NOMO-1 treated with DMSO at 0.1 percent for 48 hours (cell line): Measurements from ENCODE around the gene PANX2.

Source experiments
- DNase-seq: peaks from one replicate; lab custom pipeline; 2025; ENCODE audit not compliant: unreplicated experiment; lab: John Stamatoyannopoulos, UW

PANX2 gene

DNA sequence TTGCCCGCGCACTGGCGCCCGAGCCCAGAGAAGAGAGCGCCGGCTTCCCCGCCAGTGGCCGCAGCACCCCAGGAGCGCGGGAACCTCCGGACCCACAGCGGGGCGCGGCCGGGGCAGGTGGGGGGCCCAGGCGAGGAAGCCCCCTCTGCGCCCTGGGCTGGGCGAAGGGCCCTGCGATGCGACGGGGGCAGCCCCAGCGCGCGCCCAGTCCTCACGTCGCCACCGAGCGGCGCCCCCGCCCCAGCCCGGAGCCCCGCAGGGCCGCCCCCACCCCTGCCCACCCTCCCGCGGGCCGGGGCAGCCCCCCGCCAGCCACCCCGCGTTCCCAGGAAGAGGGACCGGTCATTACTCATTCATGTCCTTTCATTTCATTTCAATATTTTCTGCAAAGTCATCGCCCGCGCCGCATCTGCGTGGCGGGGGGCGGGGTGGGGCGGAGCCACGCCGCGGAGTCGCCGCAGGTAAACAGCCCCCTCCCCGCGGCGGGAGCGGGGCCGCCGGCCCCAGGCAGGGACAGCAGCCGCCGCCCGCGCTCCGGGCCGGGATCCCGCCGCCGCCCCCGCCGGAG lies 673 bp upstream of the PANX2 start:
- peak; percentile 35 for DNase-seq

GRCh38 chr22:50171319-50171964 lies 911 bp downstream of the PANX2 start:
- no peak for DNase-seq

DNA sequence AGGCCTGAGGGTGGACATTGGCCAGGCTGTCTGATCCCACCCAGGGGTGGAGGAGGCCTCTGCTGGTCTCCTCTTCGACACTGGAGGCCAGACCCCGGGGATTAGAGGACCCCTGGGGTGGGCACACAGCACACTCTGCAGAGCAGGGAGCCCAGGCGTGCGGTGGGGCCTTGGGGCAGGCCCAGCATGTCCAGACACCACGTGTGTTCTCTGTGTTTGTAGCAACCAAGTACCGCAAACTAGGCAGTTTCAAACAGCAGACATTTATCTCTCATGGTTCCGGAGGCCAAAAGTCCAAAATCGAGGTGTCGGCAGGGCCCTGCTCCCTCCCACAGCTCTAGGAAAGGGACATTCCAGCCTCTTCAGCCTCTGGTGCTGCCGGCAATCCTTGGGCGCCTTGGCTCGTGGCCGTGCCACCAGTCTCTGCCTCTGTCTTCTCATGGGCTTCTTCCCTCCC lies 1.5 kb downstream of the PANX2 start:
- no peak for DNase-seq

DNA sequence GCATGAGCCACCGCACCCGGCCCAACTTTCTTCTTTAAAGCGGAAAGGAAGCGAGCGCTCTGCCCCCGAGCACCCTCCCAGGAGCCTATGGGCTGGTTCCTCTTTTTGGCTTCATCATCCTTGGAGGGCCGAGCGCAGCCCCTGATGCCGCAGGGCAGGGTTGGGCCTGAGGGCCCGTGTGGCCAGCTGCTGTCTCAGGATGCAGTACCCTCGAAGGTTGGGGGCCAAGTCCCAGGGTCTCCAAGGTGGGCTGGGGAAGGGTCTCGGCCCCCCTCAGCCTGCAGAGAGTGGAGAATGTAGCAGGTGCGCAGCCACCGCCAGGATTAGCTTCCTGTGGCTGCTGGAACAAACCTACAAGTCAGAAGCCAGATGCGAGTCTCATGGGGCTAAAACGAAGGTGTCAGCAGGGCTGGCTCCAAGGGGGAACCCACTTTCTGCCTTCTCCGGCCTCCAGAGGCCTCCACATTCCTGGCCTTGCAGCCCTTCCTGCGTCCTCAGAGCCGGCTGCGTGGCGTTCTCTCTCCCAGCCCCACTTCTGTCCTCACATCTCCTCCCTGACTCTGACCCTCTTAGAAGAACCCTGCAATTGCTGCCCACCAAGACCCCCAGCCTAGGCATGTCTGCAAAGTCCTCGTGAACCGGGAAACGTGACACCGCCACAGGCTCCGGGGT lies 2.9 kb downstream of the PANX2 start:
- peak; percentile 60 for DNase-seq

GRCh38 chr22:50173983-50174355 lies 3.4 kb downstream of the PANX2 start:
- DNase-seq: no peak

DNA sequence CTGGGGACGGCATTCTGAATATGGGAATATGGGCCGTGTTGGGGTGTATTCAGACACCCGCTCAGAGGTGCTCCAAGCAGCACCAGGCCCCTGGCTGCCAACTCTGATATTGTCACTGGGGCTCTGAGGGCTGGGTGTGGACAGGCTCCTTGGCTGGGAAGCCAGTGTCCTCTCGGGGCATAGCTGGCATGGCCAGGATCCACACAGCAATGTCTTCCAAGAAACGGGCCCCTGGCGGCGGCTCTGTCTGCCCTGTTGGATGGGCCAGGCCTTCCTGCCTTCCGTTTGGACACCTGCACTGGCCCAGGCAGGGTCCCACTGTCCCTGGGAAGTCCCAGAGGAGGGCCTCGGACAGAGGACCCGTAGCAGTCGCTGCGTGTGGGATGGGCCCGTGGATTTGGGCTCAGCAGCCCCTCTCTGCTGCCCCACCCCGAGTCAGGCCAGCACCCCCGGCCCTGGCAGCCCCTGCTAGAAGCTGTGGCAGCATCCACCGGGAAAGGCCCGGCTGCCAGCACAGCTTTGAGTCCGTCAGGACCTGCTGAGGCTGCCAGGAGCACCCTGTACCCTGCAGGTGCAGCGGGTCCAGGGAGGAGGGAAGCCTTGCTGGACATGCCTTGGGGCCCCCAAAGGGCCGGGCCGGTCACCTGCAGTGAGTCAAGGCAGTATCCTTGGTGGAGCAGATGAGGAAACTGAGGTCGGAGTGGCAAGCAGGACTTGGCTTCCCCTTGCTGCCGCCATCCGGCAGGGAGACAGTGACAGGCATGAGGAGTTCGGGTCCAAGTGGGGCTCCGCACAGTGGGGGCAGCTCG lies 4.1 kb downstream of the PANX2 start:
- no peak for DNase-seq

DNA sequence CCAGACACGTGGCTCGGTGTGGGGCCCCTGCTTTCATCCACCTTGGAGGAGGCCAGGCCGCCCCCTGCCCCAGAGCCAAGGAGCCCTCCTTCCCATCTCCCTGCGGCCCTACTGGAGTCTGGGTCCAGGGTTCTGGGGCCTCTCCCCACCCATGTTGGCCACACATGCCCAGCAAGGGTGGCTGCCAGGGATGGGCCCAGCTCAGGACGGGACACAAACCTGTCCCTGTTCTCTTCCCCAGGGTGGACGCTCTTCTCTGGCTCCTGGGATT lies 4.6 kb downstream of the PANX2 start:
- DNase-seq: no peak

GRCh38 chr22:50175921-50176849 lies 5.7 kb downstream of the PANX2 start:
- no peak for DNase-seq

GRCh38 chr22:50176850-50177536 lies 6.5 kb downstream of the PANX2 start:
- no peak for DNase-seq

DNA sequence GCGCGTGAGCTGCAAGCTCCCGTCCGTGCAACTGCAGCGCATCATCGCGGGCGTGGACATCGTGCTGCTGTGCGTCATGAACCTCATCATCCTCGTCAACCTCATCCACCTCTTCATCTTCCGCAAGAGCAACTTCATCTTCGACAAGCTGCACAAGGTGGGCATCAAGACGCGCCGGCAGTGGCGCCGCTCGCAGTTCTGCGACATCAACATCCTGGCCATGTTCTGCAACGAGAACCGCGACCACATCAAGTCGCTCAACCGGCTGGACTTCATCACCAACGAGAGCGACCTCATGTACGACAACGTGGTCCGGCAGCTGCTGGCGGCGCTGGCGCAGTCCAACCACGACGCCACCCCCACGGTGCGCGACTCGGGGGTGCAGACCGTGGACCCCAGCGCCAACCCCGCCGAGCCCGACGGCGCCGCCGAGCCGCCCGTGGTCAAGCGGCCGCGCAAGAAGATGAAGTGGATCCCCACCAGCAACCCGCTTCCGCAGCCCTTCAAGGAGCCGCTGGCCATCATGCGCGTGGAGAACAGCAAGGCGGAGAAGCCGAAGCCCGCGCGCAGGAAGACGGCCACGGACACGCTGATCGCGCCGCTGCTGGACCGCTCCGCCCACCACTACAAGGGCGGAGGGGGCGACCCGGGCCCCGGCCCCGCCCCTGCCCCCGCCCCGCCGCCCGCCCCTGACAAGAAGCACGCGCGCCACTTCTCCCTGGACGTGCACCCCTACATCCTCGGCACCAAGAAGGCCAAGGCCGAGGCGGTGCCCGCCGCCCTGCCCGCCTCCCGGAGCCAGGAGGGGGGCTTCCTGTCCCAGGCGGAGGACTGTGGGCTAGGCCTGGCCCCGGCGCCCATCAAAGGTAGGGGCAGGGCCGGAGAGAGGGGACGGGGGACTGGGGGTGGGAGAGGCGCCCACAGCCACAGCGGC lies 7.3 kb downstream of the PANX2 start:
- DNase-seq: no peak

GRCh38 chr22:50178471-50178864 lies 7.9 kb downstream of the PANX2 start:
- no peak for DNase-seq

GRCh38 chr22:50178871-50179869 lies 8.6 kb downstream of the PANX2 start:
- DNase-seq: no peak

DNA sequence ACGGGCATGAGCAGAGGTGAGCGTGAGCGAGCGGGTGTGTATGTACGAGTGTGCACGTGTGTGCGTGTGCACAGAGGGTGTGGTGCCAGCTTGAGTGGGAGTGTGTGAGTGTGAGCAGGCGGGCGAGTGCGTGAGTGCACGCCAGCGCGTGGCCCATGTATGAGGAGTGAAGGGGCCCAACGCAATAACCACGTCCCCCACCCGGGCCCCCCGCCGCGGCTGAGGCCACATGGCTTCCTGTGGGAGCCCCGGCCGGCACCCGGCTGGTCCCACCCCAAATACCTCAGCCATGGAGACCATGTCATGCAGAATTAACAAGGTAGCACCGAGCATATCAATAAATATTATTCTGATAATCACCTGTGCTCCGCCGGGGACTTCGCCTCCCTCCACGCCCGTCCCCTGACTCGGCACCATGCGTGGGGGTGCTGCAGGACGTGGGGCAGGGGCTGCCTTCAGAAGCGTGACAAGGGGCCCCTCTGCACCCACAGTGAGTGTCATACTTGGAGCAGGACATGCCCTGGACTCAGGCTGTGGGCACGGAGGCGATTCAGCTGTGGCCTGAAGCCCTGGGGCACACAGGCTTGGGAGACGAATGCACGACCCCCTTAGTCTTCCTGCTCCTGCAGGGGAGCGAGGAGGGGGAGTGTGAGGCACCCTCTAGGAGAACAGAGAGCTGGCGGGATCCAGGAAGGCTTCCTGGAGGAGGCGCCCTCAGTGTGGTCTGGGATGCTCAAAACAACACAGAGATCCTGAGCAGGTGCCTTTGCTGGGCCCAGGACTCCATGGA lies 9.6 kb downstream of the PANX2 start:
- no peak for DNase-seq

- DNase-seq: no peak
Observed at GRCh38 chr22:50180727-50181521, 10.4 kb downstream of the PANX2 start.

GRCh38 chr22:50182176-50183081 lies 11.9 kb downstream of the PANX2 start:
- DNase-seq: no peak
